Measurements from ENCODE around the gene ATP6V0B. TPM values are rescaled to one million over a fixed set of nuclear protein-coding genes. Genes with fewer than 3 reads are reported as not detected.
A peak's percentile ranks its signal among the peaks of the same experiment; 100 is the strongest.

Gene ATP6V0B
- total and polyA plus RNA-seq, 2 donors (not counting 3 experiments of a cell fraction or from before 2014, with no cell fraction given), result 110 to 325 TPM

DNA sequence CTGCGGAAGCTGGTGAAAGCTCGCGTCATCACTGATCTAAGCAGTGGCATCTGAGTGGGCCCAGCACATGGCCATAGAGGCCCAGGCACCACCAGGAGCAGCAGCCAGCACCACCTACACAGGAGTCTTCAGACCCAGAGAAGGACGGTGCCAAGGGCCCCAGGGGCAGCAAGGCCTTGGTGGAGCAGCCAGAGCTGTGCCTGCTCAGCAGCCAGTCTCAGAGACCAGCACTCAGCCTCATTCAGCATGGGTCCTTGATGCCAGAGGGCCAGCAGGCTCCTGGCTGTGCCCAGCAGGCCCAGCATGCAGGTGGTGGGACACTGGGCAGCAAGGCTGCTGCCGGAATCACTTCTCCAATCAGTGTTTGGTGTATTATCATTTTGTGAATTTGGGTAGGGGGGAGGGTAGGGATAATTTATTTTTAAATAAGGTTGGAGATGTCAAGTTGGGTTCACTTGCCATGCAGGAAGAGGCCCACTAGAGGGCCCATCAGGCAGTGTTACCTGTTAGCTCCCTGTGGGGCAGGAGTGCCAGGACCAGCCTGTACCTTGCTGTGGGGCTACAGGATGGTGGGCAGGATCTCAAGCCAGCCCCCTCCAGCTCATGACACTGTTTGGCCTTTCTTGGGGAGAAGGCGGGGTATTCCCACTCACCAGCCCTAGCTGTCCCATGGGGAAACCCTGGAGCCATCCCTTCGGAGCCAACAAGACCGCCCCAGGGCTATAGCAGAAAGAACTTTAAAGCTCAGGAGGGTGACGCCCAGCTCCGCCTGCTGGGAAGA is 44.4 kb upstream of the ATP6V0B start:
- H2AFZ ChIP-seq (ENCODE audit: low read depth, low read length), result no peak overlapping the region
- no peak overlapping the region for H3K9ac ChIP-seq (replicated peaks; ENCODE audit: extremely low read depth, insufficient read depth, low read length)
- dilution Hi-C loops (cut with MboI; ENCODE audit: extremely low pct_ligation_motif_present, low sequenced_read_pairs) (loop anchor here (25.0 kb wide), 1 partner anchor 168 kb away; no protein-coding TSS in a partner anchor), intact Hi-C loops (cut with micrococcal nuclease) (loop anchor here (5.0 kb wide), 2 partner anchors 78 to 278 kb away; partner anchors contain the start of gene KDM4A)
- H3K79me2 ChIP-seq (ENCODE audit: control insufficient read depth, insufficient read depth, low read length), result no peaks in the 10 kb centered on the region
- H3K9me3 ChIP-seq (replicated peaks; ENCODE audit: control insufficient read depth, insufficient read depth, low read length), result no peaks in the 10 kb centered on the region
- peaks cover 5% of the 10 kb centered on the region for H3K4me1 ChIP-seq (ENCODE audit: control insufficient read depth, extremely low read depth, insufficient read depth, low read length)
- H3K27ac ChIP-seq (ENCODE audit: insufficient read depth, low read depth, low read length), result no peak overlapping the region
- DNase-seq (ENCODE audit: low read depth, low spot score) (no peak), FAIRE-seq (no peak)
- ChIA-PET CTCF (interaction anchor here (0.6 to 18.1 kb wide), 9 partner anchors 9 to 166 kb away, joined by 3 to 965 read pairs (median 3); no protein-coding TSS in a partner anchor), POLR2A (no interaction called here)
- H3K27me3 ChIP-seq (ENCODE audit: control insufficient read depth in 2 of 2, insufficient read depth in 2 of 2, low read length in 2 of 2), result peaks cover 0 to 9% of the 10 kb centered on the region in 2 experiments
- BruUV-seq (replicated peaks), result no TSS peak
- H3K4me2 ChIP-seq (ENCODE audit: insufficient read depth, low read length), result no peak overlapping the region
- no peak for TF ChIP-seq MYC (IDR thresholded peaks at IDR 0.05; ENCODE audit: low read depth, low read length)
- TF ChIP-seq CTCF (IDR thresholded peaks at IDR 0.05; ENCODE audit: extremely low read depth in 1 of 2, insufficient read depth in 1 of 2, low read depth in 1 of 2, low read length in 2 of 2), result peak; percentile 37 to 46
- no peak for TF ChIP-seq JUN (IDR thresholded peaks at IDR 0.05; ENCODE audit: borderline replicate concordance, insufficient read depth, insufficient read length, low read depth)
- no peak for TF ChIP-seq EZH2 (IDR thresholded peaks at IDR 0.05; ENCODE audit: borderline replicate concordance, low read depth, low read length, severe bottlenecking)
- H4K20me1 ChIP-seq (replicated peaks; ENCODE audit: control insufficient read depth, extremely low read depth, insufficient read depth, low read length), result no peaks in the 10 kb centered on the region
- H3K4me3 ChIP-seq (replicated peaks in 1 of 3; ENCODE audit: insufficient read depth in 1 of 3, low read depth in 1 of 3, low read length in 3 of 3), result no peak overlapping the region
- peaks cover 3 to 4% of the 10 kb centered on the region in 2 experiments for H3K36me3 ChIP-seq (ENCODE audit: control insufficient read depth in 2 of 2, extremely low read depth in 1 of 2, insufficient read depth in 2 of 2, low read length in 2 of 2)
- H3K9me1 ChIP-seq (replicated peaks; ENCODE audit: control insufficient read depth, extremely low read depth, insufficient read depth, low read length), result no peaks in the 10 kb centered on the region
